ENCODE results near the gene GAST.
"Not testable (repeated sequence)": the region's sequence is repeated elsewhere in the genome, so short reads cannot be mapped to it uniquely, and the experiment has no call there.

The GAST gene, protein sequence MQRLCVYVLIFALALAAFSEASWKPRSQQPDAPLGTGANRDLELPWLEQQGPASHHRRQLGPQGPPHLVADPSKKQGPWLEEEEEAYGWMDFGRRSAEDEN

DNA sequence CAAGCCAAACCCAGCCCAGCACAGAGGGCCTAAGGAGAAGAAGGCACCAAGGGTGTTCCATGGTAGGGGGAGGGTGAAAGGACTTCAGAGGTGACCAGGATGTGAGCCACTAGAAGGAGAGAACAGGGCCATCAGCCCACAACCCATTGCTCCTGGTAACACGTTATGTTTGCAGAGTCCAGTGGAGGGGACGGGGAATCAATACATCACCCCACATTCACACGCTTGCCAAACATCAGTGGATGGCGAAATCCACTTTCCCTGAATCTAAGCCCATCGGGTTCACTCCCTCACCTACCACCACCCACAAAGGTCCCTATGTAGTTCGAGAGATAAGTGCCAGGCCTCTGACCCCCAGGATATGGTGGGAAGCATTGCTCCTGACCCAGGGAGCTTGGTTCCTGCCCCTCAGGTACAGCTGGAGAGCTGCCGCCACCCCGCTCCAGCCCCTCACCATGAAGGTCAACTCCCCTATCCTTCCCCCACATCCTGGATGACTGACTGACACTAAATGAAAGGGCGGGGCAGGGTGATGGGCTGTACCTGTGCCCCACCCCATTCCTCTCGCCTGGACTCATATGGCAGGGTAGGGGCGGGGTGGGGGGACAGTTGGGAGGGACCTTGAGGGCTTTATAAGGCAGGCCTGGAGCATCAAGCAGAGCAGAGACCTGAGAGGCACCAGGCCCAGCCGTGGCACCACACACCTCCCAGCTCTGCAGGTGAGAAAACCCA is at the start of gene GAST:
GAST (plus strand) TSS at position 663 of the 732 bp plus-strand sequence. CDS start 3,106 bp downstream, outside the sequence.
- no peak for DNase-seq (ENCODE audit: low read depth in 3 of 3)

DNA sequence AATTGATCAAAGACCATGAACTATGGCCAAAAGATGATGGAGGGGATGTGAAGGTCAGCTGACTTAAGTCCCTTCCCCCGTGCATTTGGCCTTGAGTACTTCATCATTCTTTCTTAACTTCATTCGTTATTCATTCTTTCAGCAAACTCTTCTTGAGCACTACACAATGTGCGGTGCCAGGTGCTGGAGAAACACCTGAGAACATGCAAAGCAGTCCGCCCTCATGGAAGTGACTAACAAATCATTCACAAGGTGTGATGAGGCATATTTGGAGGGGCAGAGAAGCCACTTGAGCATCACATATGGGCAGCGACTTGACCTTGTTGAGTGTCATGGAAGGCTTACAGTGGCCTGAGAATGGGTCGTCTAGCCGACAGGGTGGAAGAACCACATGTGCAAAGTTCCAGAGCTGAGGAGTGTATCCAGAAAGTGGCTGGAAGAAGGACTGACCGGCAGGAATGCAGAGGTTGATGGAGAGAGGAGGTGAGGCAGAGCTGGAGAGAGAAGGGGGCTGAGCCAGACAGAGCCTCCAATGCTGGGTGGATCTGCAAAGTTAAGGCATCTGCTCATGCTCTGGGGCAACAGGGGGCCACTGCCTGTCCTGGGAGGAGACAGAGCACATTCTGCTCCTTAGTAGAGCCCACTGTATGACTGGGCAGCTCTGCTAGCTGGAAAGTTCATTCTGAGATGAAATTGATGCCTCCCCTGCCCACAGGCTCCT is 48.5 kb upstream of the GAST start:
- DNase-seq (ENCODE audit: low read depth in 3 of 3): no peak

DNA sequence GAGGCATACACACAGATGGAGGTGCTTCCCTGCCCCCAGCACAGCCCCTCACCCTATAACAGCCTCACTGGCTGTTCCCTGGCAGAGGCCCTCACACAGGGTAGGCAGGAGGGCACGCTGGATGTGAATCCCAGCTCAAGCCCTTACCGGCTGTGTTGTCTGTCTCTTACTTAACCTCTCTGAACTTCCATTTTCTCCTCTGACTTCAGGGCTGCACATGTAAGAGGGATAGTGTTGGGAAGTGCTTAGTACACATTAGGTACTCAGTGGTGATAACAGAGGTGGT is 48.0 kb upstream of the GAST start:
- no peak for DNase-seq (ENCODE audit: low read depth in 3 of 3)

DNA sequence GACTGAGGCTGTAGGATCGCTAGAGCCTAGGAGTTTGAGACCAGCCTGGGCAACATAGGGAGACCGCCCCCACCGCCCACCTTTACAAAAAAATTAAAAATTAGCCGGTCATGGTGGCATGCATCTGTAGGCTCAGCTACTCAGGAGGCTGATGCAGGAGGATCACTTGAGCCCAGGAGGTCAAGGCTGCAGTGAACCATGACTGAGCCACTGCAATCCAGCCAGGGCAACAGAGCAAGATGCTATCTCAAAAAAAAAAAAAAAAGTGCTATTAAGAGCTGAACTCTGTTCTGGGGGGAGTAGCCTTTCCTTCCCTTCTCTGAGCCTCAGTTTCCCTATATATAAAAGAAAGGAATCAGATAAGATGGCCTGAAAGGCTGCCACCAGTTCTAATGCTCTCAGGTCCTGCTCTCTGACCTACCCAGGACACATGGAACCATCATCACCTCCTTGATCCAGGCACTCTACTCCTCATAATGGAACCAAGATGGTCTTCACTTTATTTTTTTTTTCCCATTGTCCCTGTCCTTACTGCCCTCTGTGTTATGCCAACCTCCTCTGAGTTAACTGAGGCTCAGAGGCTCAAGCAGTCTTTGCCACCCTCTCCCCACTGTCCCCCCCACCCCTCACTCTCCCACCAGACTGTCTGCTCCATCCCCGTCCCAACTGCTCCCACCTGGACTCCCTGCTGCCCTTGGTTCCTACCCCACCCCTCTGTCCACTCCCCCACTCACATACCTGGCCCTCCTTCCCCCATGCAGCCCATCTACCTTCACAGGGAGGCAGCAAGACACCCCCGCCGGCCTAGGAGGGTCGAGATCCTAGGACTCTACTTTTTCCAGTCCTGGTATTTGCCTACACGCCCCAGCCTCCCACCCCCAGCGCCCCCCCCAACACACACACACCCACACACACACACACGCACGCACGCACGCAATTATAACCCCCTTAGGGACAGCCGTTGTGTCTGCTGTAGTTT is 47.3 kb upstream of the GAST start:
- DNase-seq (ENCODE audit: low read depth in 3 of 3): no peak

DNA sequence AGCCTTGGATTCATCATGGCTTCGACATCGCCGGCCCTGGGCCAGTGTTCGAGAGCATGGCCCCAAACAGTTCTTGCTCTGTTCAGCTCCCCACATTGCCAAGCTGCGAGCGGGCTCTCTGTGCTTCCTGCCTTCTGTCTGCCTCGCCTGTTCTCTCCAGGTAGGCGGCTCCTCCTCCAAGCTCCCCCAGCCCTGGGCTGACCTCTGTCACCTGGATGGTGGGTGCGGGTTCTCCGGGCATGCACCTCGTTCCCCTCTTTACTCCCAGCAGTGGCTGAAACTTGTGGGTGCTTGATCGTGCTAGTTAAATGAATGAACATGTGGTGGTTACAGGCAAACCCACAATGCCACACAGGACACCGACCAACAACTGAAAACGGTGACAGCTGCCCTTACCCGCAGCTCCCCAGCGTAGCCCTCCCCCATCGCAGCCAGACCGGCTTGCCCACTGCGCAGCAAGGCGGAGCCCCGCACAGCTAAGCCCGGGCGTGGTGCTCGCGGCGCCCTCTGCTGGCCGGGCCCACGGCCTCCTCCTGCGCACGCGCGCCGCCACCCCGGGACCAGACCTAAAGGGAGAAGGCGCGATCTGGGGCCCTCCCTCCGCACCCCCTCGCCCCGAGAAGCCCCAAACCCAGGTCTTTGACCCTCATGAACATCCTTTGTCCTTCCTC is 46.4 kb upstream of the GAST start:
- DNase-seq (ENCODE audit: low read depth in 3 of 3): peak; percentile 71 to 88 (median 86)

DNA sequence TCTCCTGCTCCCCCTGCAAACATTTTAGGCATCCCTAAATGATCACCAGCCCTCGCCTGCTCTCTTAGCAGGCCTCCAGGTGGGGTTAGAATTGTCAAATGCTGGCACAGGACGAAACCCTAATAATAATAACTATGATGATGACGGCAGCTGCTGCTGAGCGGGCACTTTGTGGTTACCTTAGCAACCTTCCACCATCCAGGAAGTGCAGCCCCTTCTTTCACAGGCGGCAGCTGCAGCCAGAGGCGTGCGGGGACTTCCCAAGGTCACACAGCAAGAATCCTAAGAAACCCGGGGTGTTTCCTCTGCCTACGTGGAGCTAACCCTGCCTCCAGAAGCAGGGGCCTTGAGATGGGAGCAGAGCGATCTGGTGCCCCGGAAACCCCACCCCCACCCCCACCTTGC is 45.9 kb upstream of the GAST start:
- peak; percentile 49 to 72 (median 56) for DNase-seq (ENCODE audit: low read depth in 3 of 3)

DNA sequence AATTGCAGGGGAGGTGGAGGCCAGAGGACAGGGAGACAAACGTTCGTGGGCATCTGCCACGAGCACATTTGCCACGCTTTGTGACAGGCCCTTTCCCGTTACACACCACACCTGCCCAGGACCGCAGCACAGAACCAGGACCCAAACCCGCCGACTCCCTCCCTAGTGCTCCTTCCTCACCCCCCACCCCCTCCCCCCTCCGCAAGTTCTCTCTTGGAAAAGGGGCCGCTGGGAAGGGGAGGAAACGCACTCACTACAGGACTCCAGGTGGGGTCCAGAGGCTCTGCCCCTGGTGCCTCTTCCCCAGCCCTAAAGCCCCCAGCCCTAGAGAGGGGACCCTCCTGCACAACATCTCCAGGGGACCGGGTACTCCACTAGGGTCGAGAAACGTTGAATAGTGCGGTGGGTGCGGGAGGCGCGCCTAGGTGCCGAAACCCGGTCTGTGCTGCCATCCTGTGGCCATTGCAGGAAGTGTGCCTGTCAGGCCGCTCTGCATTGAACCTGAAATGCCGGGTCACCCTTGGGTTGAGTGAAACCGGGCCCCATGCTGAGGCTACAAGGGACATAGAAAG is 45.3 kb upstream of the GAST start:
- peak; percentile 76 to 90 (median 78) for DNase-seq (ENCODE audit: low read depth in 3 of 3)

DNA sequence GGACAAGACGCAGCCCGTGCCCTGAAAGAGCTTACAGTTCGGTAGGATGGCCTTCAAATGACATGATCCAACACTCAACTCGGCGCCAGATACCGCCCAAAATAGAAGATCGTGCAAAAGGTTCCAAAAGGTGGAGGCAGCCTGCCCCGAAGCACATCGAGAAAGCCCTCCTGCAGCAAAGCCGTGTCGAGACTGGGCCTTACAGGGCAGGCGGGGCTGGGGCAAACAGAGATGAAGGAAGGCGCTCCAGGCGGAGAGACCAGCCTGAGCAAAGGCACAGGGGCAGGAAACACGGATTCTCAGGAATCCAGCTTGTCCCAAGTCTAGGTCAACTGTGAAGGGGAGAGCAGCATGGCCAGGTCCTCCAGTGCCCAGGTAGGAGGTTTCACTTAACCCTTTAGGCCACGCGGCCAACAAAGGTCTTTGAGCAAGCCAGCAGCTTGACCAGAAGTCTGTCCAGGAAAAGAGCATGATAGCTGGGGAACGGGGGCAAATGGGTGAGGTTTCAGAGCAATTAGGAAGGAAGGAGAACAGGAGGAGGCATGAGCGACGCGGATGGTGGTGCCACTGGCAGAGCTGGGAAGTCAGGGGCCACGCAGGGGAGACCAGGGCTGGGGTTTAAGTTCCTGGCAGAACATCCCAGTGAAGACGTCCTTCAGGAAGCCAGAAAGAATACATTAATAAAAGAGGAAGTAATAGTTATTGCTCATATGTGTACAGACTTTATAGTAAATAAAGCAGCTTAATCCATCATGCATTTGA is 44.7 kb upstream of the GAST start:
- no peak for DNase-seq (ENCODE audit: low read depth in 3 of 3)

DNA sequence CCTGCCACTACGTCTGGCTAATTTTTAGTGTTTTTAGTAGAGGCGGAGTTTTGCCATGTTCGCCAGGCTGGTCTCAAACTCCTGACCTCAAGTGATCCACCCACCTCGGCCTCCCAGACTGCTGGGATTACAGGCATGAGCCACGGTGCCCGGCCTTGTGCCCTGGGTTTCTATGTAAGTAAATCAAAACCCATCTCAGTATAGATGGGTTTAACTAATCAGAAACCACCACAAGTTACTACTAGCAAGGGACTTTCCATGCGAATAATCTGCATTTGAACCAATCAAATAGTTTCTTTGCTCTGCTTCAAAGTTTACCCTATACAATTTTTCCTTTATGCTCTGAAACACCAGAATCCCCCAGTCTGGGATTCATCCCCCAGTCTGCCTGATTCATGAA is 40.0 kb upstream of the GAST start:
- no peak for DNase-seq (ENCODE audit: low read depth in 3 of 3)

DNA sequence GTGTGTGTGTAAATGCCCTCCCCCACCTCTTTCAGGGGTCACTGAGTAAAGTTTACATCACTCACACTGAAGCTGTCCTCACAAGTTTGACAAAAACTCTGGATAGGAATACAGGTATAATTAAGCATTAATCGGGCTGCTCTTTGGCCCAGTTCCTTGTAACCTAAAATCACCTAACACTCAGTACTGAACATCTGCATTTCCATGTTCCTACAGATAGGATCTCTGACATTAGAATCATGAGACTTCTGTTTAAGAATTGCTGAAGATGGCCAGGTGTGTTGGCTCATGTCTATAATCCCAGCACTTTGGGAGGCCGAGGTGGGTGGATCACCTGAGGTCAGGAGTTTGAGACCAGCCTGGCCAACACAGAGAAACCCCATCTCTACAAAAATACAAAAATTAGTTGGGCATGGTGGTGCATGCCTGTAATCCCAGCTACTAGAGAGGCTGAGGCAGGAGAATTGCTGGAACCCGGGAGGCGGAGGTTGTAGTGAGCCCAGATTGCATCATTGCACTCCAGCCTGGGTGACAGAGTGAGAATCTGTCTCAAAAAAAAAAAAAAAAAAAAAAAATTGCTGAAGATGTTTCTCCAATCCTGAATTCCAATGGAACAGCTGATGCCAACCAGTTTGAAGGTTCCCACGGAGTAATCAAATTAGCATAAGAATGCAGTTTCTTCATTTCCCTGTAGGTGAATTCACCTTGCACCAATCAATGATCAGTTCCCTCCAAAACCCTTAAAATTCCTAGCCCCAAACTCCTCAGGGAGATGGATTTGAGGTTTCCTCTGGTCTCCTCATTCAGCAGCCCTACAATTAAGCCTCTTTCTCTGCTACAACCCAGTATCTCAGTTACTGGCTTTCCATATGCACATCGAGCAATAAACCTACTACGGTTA is 36.7 kb upstream of the GAST start:
- DNase-seq (ENCODE audit: low read depth in 3 of 3): not testable (repeated sequence)

DNA sequence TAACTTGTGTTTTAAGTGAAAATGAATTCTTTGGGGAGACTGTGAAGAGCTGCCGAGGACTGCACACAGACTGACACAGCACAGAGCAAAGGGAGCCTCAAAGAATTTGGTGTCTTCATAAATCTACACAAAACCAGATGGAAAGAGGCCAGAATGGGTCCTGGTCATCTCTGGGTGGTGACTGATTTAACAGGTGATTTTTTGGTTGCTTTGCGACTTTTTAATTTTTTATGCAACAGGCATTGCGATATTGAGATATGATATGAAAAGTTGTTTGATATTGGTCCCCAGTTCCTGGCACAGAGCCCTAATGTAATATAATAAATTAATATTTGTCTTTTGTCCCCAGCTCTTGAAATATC is 36.1 kb upstream of the GAST start:
- no peak for DNase-seq (ENCODE audit: low read depth in 3 of 3)

DNA sequence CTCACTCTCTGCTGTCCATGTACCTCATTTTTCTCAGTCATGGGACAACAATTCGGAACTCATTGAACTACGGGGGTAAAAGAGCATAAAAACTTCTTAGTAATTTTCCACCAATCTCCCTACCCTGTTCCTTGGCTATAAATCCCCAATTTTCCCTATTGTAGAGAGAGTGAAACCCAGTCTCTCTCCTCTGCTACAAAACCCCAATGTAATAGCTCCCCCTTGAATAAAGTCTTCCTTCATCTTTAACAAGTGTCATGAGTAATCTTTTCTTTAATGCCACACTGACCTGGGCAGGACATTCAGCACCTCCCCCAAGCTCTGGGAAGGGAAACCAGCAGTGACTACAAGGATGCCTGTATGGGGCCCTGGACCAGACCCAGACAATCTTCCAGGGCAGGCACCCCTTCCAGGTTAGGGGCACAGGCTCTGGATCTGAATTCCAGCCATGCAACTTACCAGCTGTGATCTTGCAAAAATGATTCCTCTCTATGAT is 33.7 kb upstream of the GAST start:
- DNase-seq (ENCODE audit: low read depth in 3 of 3): no peak

DNA sequence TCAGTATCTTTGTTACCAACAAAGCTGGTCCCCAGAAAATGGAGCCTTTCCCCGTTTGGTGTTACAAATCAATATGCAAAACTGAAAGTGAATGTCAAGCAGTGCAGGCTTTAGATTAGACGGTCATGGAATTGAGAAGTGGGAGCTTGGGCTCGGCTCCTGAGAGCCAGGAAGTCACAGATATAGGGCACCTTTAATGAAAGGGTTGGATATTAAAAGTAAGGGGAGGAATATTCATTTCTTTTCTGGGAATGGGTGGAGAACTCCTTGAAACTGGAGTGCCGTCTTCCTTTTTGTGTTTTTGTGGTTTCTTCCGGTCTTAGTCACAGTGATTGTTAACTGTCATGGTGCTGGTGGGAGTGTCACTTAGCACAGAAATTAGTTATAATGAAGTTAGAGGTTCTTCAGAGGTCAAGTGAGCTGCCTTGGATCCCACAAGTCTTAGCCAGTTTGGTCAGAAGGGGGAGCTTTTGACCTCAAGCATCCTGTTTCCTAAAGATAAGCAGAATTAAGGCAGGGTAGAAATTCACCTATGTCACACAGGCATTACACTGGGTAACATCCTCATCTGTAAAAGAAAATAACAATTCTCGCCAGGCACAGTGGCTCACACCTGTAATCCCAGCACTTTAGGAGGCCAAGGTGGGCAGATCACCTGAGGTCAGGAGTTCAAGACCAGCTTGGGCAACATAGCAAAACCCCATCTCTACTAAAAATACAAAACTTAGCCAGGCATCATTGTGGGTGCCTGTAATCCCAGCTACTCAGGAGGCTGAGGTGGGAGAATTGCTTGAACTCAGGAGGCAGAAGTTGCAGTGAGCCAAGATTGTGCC is 33.0 kb upstream of the GAST start:
- DNase-seq (ENCODE audit: low read depth in 3 of 3): peak in 2 of 3 experiments; percentile 44 to 47

DNA sequence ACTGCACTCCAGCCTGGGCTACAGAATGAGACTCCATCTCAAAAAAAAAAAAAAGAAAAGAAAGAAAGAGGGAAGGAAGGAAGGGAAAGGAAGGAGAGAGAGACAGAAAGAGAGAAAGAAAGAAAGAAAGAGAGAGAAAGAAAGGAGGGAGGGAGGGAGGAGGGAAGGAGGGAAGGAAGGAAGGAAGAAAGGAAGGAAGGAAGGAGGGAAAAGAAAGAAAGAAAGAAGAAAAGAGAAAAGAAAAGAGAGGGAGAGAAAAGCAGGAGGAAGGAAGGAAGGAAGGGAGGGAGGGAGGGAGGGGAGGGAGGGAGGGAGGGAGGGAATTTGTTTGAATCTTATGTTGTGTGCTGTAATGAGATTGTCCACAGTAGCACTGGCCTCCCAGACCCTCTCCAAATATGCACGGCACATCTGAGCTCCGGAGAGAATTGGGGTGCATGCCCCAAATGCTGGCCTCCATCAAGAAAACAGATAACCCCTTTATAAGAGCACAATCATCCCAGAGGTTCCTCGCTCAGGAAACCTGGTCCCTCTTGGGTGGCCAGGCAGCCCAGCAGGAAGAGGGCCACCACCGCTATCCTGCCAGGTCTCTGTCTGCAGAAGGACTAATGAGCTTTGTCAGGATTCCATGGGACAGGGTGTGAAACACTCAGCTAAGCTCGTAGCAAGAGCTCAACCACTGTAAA is 32.2 kb upstream of the GAST start:
- DNase-seq (ENCODE audit: low read depth in 3 of 3): no peak

DNA sequence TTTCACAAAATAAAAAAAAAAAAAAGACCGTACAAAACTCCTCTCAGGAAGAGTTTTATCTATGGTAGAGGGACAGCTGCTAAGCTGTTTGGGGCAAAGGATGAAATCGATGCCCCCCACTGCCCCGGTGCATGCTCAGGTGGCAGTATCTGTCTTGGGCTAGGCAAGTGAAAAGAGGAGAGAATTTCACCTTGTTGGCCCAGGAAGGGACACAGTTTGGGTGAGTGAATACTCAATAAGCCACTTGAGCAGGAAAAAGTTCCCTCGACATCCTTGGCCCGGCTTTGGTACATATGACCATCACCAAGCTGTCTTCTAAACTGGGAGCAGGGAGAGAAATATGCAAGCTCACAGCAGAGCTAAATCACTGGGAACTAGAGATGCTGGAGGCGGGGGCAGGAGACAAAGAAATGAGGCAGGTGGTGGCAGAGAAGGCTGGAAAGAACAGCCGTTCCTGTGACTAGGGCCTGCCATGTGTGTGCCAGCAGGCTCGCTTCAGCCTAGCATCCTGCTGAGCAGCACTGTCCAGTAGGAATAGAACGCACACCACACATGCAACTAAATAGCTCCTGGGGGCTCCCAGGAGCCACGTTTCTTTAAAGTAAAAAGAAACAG is 31.6 kb upstream of the GAST start:
- DNase-seq (ENCODE audit: low read depth in 3 of 3): no peak

DNA sequence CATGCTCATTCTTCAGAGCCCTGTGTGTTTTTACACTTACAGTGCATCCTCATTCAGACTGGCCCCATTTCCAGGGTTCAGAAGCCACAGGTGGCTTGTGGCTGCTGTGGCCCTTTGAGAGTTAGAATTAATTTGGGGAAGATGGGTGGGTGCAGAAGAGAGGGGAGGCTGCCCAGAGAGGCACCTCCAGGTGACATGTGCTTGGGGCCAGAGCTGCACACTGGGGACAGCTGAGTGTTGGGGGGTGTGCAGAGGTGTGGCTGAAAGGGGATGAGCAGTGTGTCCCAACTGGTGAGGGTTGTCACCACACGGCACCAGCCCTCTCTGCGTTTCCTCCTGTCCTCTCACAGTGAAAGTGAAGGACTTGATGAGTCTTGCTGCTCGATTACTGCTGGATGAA is 30.4 kb upstream of the GAST start:
- DNase-seq (ENCODE audit: low read depth in 3 of 3): no peak

DNA sequence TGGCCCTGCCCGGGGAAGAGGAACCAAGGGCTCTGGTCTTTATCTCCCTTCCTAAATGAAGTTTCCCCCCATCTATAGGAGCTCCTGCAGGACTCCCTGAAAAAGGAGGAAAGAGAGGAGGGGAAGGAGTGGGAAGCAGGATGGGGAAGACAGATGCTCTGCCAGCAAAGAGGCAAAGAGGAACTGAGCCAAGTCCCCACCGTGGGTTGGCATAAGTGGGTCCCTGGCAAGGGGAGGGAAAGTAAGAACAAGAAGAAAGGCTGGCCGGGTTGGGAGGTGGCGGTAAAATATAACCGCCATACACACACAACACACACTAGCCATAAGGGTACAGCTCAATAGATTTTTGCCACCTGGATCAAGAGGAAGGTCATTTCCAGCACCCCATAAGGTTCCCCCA is 29.5 kb upstream of the GAST start:
- DNase-seq (ENCODE audit: low read depth in 3 of 3): no peak

Measured in stimulated activated CD4-positive, alpha-beta T cell treated with anti-CD3 and anti-CD28 coated beads, TNF-alpha, amount 100 ng/mL, for 24 hours (primary cell).